ENCODE data around the gene KIR3DL2.
"Not testable (repeated sequence)": the region's sequence is repeated elsewhere in the genome, so short reads cannot be mapped to it uniquely, and the experiment has no call there.

Gene KIR3DL2

GRCh38 chr19:54850061-54850640 lies at the start of gene KIR3DL2:
Gene KIR3DL2 (plus strand): TSS chr19:54850443. CDS start chr19:54850476, 33 bp downstream.
- DNase-seq = not testable (repeated sequence)

GRCh38 chr19:54803410-54803809 lies 46.8 kb upstream of the KIR3DL2 start, which contains the start of gene KIR2DL4:
Gene KIR2DL4 (plus strand): TSS chr19:54803610. CDS start chr19:54803652, 42 bp downstream.
- DNase-seq = no peak

- no peak for DNase-seq
Observed at GRCh38 chr19:54804101-54804500, 46.1 kb upstream of the KIR3DL2 start.

- no peak for DNase-seq
Observed at GRCh38 chr19:54804571-54804970, 45.7 kb upstream of the KIR3DL2 start.

GRCh38 chr19:54805665-54806515 lies 44.4 kb upstream of the KIR3DL2 start:
- DNase-seq = no peak

- DNase-seq = no peak
Observed at GRCh38 chr19:54806516-54806838, 43.8 kb upstream of the KIR3DL2 start.

GRCh38 chr19:54814571-54814970 lies 35.7 kb upstream of the KIR3DL2 start:
- not testable (repeated sequence) for DNase-seq

- DNase-seq = not testable (repeated sequence)
Observed at GRCh38 chr19:54816251-54816650, 34.0 kb upstream of the KIR3DL2 start, which contains the start of gene KIR3DL1. Gene KIR3DL1 (plus strand): TSS chr19:54816468.

- no peak for DNase-seq
Observed at GRCh38 chr19:54817670-54818536, 32.3 kb upstream of the KIR3DL2 start.

- not testable (repeated sequence) for DNase-seq
Observed at GRCh38 chr19:54824416-54824815, 25.8 kb upstream of the KIR3DL2 start.

- not testable (repeated sequence) for DNase-seq
Observed at GRCh38 chr19:54825326-54825725, 24.9 kb upstream of the KIR3DL2 start.

GRCh38 chr19:54828064-54828463 lies 22.2 kb upstream of the KIR3DL2 start:
- not testable (repeated sequence) for DNase-seq

- not testable (repeated sequence) for DNase-seq
Observed at GRCh38 chr19:54832496-54832895, 17.7 kb upstream of the KIR3DL2 start, which contains the start of gene KIR2DS4. Gene KIR2DS4 (plus strand): TSS chr19:54832676.

GRCh38 chr19:54835126-54835525 lies 15.1 kb upstream of the KIR3DL2 start:
- not testable (repeated sequence) for DNase-seq

GRCh38 chr19:54837522-54837921 lies 12.7 kb upstream of the KIR3DL2 start:
- not testable (repeated sequence) for DNase-seq

- DNase-seq = not testable (repeated sequence)
Observed at GRCh38 chr19:54843171-54843570, 7.1 kb upstream of the KIR3DL2 start.

- no peak for DNase-seq
Observed at GRCh38 chr19:54850930-54851329, 687 bp downstream of the KIR3DL2 start.

GRCh38 chr19:54851353-54851752 lies 1.1 kb downstream of the KIR3DL2 start:
- DNase-seq = no peak

GRCh38 chr19:54855241-54855640 lies 5.0 kb downstream of the KIR3DL2 start:
- not testable (repeated sequence) for DNase-seq

GRCh38 chr19:54858476-54858875 lies 8.2 kb downstream of the KIR3DL2 start:
- DNase-seq = not testable (repeated sequence)

GRCh38 chr19:54859421-54859820 lies 9.2 kb downstream of the KIR3DL2 start:
- DNase-seq = not testable (repeated sequence)

- not testable (repeated sequence) for DNase-seq
Observed at GRCh38 chr19:54863459-54863858, 13.2 kb downstream of the KIR3DL2 start.

GRCh38 chr19:54871696-54872095 lies 21.5 kb downstream of the KIR3DL2 start:
- DNase-seq = no peak
